ENCODE results near the gene PLEKHA7. TPM values are rescaled to one million over a fixed set of nuclear protein-coding genes. Genes with fewer than 3 reads are reported as not detected.

Gene PLEKHA7
- total RNA-seq, 1 experiment from 2014 or later: 13.0 TPM

DNA sequence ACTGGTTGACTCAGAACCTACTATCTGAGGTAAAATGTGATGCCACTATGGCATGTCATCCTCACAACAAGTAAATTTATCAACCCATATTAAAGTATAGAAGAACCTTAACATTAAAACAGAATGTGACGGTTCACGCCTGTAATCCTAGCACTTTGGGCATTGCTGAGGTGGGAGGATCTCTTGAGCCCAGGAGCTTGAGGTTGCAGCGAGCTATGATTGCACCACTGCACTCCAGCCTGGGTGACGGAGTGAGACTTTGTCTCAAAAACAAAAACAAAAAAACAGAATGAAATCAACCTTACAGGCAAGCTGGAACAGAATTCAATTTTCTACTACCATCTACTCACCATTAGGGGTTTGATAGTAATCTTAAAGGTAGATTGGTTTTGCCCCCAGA, 86.2 kb downstream of the PLEKHA7 start:
- no peak overlapping the region for H3K27ac Mint-ChIP-seq
- no peak overlapping the region for H3K4me3 Mint-ChIP-seq
- peaks cover 33% of the 10 kb centered on the region for H3K4me1 Mint-ChIP-seq
- no peaks in the 10 kb centered on the region for H3K36me3 Mint-ChIP-seq
- TF ChIP-seq ATF1 (CRISPR knock-in tag; IDR thresholded peaks at IDR 0.05): no peak
- TF ChIP-seq, protein P1, sequence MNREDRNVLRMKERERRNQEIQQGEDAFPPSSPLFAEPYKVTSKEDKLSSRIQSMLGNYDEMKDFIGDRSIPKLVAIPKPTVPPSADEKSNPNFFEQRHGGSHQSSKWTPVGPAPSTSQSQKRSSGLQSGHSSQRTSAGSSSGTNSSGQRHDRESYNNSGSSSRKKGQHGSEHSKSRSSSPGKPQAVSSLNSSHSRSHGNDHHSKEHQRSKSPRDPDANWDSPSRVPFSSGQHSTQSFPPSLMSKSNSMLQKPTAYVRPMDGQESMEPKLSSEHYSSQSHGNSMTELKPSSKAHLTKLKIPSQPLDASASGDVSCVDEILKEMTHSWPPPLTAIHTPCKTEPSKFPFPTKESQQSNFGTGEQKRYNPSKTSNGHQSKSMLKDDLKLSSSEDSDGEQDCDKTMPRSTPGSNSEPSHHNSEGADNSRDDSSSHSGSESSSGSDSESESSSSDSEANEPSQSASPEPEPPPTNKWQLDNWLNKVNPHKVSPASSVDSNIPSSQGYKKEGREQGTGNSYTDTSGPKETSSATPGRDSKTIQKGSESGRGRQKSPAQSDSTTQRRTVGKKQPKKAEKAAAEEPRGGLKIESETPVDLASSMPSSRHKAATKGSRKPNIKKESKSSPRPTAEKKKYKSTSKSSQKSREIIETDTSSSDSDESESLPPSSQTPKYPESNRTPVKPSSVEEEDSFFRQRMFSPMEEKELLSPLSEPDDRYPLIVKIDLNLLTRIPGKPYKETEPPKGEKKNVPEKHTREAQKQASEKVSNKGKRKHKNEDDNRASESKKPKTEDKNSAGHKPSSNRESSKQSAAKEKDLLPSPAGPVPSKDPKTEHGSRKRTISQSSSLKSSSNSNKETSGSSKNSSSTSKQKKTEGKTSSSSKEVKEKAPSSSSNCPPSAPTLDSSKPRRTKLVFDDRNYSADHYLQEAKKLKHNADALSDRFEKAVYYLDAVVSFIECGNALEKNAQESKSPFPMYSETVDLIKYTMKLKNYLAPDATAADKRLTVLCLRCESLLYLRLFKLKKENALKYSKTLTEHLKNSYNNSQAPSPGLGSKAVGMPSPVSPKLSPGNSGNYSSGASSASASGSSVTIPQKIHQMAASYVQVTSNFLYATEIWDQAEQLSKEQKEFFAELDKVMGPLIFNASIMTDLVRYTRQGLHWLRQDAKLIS (CRISPR knock-in tag; IDR thresholded peaks at IDR 0.05; ENCODE audit: borderline replicate concordance): no peak
- TF ChIP-seq JAZF1 (CRISPR knock-in tag; IDR thresholded peaks at IDR 0.05): no peak
- no peak for TF ChIP-seq CTCF (IDR thresholded peaks at IDR 0.05)
- no peak for TF ChIP-seq ERG (CRISPR knock-in tag; IDR thresholded peaks at IDR 0.05)
- TF ChIP-seq, protein P2, sequence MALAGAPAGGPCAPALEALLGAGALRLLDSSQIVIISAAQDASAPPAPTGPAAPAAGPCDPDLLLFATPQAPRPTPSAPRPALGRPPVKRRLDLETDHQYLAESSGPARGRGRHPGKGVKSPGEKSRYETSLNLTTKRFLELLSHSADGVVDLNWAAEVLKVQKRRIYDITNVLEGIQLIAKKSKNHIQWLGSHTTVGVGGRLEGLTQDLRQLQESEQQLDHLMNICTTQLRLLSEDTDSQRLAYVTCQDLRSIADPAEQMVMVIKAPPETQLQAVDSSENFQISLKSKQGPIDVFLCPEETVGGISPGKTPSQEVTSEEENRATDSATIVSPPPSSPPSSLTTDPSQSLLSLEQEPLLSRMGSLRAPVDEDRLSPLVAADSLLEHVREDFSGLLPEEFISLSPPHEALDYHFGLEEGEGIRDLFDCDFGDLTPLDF (CRISPR knock-in tag; IDR thresholded peaks at IDR 0.05): no peak
- TF ChIP-seq AR (CRISPR knock-in tag; IDR thresholded peaks at IDR 0.05): no peak
- TF ChIP-seq ZNF416 (CRISPR knock-in tag; IDR thresholded peaks at IDR 0.05): no peak
- TF ChIP-seq MXD4 (CRISPR knock-in tag; IDR thresholded peaks at IDR 0.05; ENCODE audit: borderline replicate concordance): no peak
- TF ChIP-seq ZNF263 (CRISPR knock-in tag; IDR thresholded peaks at IDR 0.05; ENCODE audit: low read depth): no peak
- no peak for TF ChIP-seq RORB (CRISPR knock-in tag; IDR thresholded peaks at IDR 0.05)
- no peak for TF ChIP-seq CREM (CRISPR knock-in tag; IDR thresholded peaks at IDR 0.05)
- ATAC-seq (no peak), DNase-seq (ENCODE audit: low spot score) (no peak)
- peaks cover 50% of the 10 kb centered on the region for H3K27me3 Mint-ChIP-seq (ENCODE audit: low read depth)
- H3K9me3 Mint-ChIP-seq: no peaks in the 10 kb centered on the region
- CTCF ChIA-PET: interaction anchor here (0.6 to 1.6 kb wide), 2 partner anchors 30 to 87 kb away, joined by 4 to 6 read pairs; partner anchors contain the start of gene PLEKHA7
- POLR2A ChIA-PET: interaction anchor here (0.7 kb wide), 1 partner anchor 9 kb away, joined by 3 read pairs; no protein-coding TSS in a partner anchor

GRCh38 chr11:16926883-16927626, 87.2 kb downstream of the PLEKHA7 start:
- peaks cover 55% of the 10 kb centered on the region for H3K27me3 Mint-ChIP-seq (ENCODE audit: low read depth)
- H3K4me1 Mint-ChIP-seq: peaks cover 33% of the 10 kb centered on the region
- CTCF ChIA-PET: interaction anchor here (0.7 to 1.3 kb wide), 2 partner anchors 136 to 142 kb away, joined by 3 to 4 read pairs; no protein-coding TSS in a partner anchor
- no peak overlapping the region for H3K4me3 Mint-ChIP-seq
- H3K9me3 Mint-ChIP-seq: no peaks in the 10 kb centered on the region
- H3K36me3 Mint-ChIP-seq: no peaks in the 10 kb centered on the region
- POLR2A ChIA-PET: no interaction called here
- DNase-seq (ENCODE audit: low spot score) (no peak), ATAC-seq (no peak)
- H3K27ac Mint-ChIP-seq: no peak overlapping the region
- TF ChIP-seq OVOL2 (CRISPR knock-in tag; IDR thresholded peaks at IDR 0.05; ENCODE audit: borderline replicate concordance) (no peak), AR (CRISPR knock-in tag; IDR thresholded peaks at IDR 0.05) (no peak), ZNF281 (CRISPR knock-in tag; IDR thresholded peaks at IDR 0.05) (no peak)

Measured in WTC11 (cell line).